ENCODE results near the gene DMPK. TPM values are rescaled to one million over a fixed set of nuclear protein-coding genes. Genes with fewer than 3 reads are reported as not detected.

DMPK gene
- total and polyA plus RNA-seq, 2 experiments from 2014 or later = 15.3 to 26.6 TPM

DNA sequence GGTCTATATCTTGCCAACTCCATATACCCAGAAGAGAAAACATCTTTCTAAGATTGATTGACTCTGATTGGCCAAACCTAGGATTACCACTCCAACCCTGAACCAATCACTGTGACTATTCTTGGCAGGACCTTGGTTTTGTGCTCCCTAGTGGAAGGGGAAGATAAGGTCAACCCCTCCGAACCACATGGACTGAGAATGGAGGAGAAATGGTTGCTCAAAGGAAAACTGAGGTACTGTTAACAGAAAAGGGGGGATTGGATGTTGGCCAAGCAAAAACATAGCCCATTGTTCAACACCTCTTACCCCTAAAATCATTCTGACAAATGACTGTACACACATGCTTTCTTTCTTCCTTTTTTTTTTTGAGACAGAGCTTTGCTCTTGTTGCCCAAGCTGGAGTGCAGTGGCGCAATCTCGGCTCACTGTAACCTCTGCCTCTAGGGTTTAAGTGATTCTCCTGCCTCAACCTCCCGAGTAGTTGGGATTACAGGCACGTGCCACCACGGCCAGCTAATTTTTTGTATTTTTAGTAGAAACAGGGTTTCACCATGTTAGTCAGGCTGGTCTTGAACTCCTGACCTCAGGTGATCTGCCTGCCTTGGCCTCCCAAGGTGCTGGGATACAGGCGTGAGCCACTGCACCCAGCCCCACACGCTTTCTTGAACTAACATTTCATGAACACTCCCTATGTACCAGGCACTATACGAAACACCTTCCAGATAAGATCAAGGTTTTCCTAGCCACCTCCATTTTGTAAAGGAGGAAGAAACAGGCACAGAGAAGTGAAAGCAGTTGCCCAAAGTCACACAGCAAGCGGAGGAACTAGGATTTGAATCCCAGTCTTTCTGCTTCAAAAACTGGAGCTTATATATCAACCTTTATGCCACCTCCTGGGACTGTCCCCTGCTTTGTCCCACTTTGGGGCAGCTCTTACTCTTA, 42.5 kb downstream of the DMPK start:
- in situ Hi-C loops (cut with MboI) = no loop called here
- WGBS, 2 experiments (ENCODE audit: low coverage in 1 of 2, low lambda C conversion rate in 2 of 2, missing lambda C conversion rate in 2 of 2) = 84 to 85% methylated on average over 10 of the region's 10 CpGs

DNA sequence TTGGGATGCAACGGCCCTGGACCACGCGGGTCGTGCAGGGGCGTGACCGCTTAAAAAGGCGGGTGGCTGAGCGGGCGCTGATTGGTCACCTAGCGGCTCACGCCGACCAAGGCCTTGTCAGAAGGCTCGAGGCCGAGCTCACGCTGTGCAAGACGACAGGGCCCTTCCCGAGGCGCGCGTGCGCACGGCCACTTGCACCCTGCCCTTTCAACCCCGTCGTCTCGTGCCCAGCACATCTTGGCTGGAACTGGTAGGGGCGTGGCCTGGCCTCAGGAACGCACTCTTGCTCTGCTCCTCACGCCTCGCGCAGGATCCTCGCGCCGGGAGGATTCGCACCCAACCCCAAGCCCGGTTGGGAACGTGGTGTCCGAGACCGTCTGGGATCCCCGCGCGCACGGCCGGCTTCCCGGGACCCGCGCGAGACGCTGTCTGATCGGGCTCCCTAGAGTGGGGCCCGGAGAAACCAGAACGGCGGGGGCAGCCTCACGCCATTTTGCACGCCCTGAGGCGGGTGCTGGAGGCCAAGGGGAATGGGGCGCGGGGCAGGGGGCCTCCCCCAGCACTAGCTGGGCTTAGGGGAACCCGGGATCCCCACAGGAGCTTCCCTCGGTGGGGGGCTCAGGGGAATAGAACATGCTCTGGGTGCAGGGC, 49.0 kb downstream of the DMPK start, which contains the start of gene MEIOSIN:
Gene MEIOSIN (plus strand): TSS at position 280 of the 651 bp plus-strand sequence. CDS start 1,938 bp downstream, outside the sequence.
- peaks cover 5% of the 10 kb centered on the region; the same call in 1 of the 2 replicates for H3K4me1 ChIP-seq (ENCODE audit: insufficient read depth)
- H3K36me3 ChIP-seq (ENCODE audit: low read depth) = no peaks in the 10 kb centered on the region
- H2AFZ ChIP-seq = no peak within 1 kb of the TSS
- no peaks in the 10 kb centered on the region for H3K27me3 ChIP-seq (replicated peaks; ENCODE audit: insufficient read depth)
- no peak for DNase-seq
- H3K9ac ChIP-seq = no peak within 1 kb of the TSS
- H3K4me3 ChIP-seq = no peak within 1 kb of the TSS
- H3F3A ChIP-seq (ENCODE audit: insufficient read depth) = no peaks in the 10 kb centered on the region
- peaks cover 25% of the 10 kb centered on the region for H3K79me2 ChIP-seq (ENCODE audit: insufficient read depth)
- in situ Hi-C loops (cut with MboI) = no loop called here
- H3K4me2 ChIP-seq (ENCODE audit: unreplicated experiment) = no peak within 1 kb of the TSS
- H3K9me3 ChIP-seq (ENCODE audit: low read depth) = no peaks in the 10 kb centered on the region
- 90 to 92% methylated on average over 47 to 59 of the region's 59 CpGs for WGBS, 2 experiments (ENCODE audit: low coverage in 1 of 2, low lambda C conversion rate in 2 of 2, missing lambda C conversion rate in 2 of 2)
- TF ChIP-seq EZH2phosphoT487 (IDR thresholded peaks at IDR 0.05; ENCODE audit: insufficient read depth, low read depth) (no peak), EZH2 (IDR thresholded peaks at IDR 0.05; ENCODE audit: insufficient read depth, poor library complexity, severe bottlenecking) (no peak)
- no peaks in the 10 kb centered on the region for H3K9me2 ChIP-seq (ENCODE audit: insufficient read depth)
- H3K27ac ChIP-seq = no peak within 1 kb of the TSS
- H4K20me1 ChIP-seq (ENCODE audit: insufficient read depth) = no peaks in the 10 kb centered on the region

More for the DNA sequence above, 42.5 kb downstream of the DMPK start:
- TF ChIP-seq EZH2phosphoT487 (IDR thresholded peaks at IDR 0.05; ENCODE audit: insufficient read depth, low read depth) = no peak
- TF ChIP-seq EZH2 (IDR thresholded peaks at IDR 0.05; ENCODE audit: insufficient read depth, poor library complexity, severe bottlenecking) = no peak
- H3K4me1 ChIP-seq (ENCODE audit: insufficient read depth) = no peaks in the 10 kb centered on the region
- H3K27ac ChIP-seq = no peak overlapping the region
- no peak overlapping the region for H3K9ac ChIP-seq
- H3K36me3 ChIP-seq (ENCODE audit: low read depth) = no peaks in the 10 kb centered on the region
- no peak overlapping the region for H3K4me2 ChIP-seq (ENCODE audit: unreplicated experiment)
- no peaks in the 10 kb centered on the region for H3F3A ChIP-seq (ENCODE audit: insufficient read depth)
- no peak for DNase-seq
- no peak overlapping the region for H2AFZ ChIP-seq
- no peak overlapping the region for H3K4me3 ChIP-seq
- no peaks in the 10 kb centered on the region for H3K27me3 ChIP-seq (replicated peaks; ENCODE audit: insufficient read depth)
- H3K9me3 ChIP-seq (ENCODE audit: low read depth) = no peaks in the 10 kb centered on the region
- no peaks in the 10 kb centered on the region for H3K79me2 ChIP-seq (ENCODE audit: insufficient read depth)
- H3K9me2 ChIP-seq (ENCODE audit: insufficient read depth) = no peaks in the 10 kb centered on the region
- H4K20me1 ChIP-seq (ENCODE audit: insufficient read depth) = no peaks in the 10 kb centered on the region

DNA sequence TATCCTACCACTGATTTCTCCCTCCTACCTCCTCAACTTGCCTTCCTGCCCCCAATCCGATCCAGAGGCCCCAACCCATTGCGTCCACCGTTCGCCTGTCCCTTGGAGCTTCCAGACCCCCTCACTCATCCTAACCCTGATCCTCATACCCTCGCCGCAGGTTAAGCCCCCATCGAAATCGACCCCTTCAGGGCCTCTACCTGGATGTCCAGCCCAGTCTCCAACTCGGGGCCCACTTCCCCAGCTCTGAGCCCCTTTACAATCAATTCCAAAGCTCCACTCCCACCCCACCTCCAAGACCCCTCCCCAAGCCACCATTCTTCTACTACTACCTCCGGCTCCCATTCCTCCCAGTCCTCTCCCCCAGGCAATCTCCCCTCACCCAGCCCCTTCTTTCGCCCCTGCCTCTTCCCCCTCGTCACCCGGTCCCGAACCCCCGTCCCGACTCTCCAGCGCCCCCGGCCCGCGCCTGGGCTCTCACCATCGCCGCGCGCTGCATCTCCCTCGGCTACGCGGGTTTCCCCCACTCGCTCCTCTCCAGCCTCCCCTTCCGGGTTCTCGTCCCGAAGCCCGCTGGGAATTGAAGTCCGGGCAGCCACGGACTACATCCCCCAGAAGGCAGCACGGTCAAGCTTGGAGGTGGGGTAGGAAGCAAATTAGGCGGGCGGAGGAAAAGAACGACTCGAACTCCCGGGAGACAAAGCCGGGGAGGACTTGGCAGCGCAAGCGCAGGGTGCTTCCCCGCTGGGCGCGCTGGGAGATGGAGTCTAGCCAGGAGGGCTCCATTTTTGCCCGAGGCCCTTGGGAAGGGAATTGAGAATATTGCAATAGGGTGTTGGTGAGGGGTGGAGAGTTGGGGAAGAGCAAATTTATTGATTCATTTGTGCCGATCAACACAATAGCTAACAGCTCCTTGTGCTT, 51.7 kb downstream of the DMPK start, which contains the start of gene FBXO46:
Gene FBXO46 (minus strand): TSS at position 529 of the 921 bp plus-strand sequence. CDS start 17,401 bp downstream, outside the sequence.
- Histone ChIP-seq H3K9me3 (ENCODE audit: low read depth) (no peaks in the 10 kb centered on the region), H3K4me2 (ENCODE audit: unreplicated experiment) (peak within 1 kb of the TSS; percentile 95), H2AFZ (peak within 1 kb of the TSS; percentile 88), H3K36me3 (ENCODE audit: low read depth) (no peaks in the 10 kb centered on the region), H3K79me2 (ENCODE audit: insufficient read depth) (peaks cover 51% of the 10 kb centered on the region), H3K9ac (peak within 1 kb of the TSS; percentile 87), H4K20me1 (ENCODE audit: insufficient read depth) (no peaks in the 10 kb centered on the region), H3F3A (ENCODE audit: insufficient read depth) (no peaks in the 10 kb centered on the region), H3K4me1 (ENCODE audit: insufficient read depth) (peaks cover 5% of the 10 kb centered on the region; the same call in 1 of the 2 replicates), H3K4me3 (peak within 1 kb of the TSS; percentile 90), H3K9me2 (ENCODE audit: insufficient read depth) (no peaks in the 10 kb centered on the region), H3K27me3 (replicated peaks; ENCODE audit: insufficient read depth) (no peaks in the 10 kb centered on the region), H3K27ac (peak within 1 kb of the TSS; percentile 19; the same call in 1 of the 2 replicates)
- WGBS, 2 experiments (ENCODE audit: low coverage in 1 of 2, low lambda C conversion rate in 2 of 2, missing lambda C conversion rate in 2 of 2) = 1% methylated on average over 32 to 48 of the region's 48 CpGs
- in situ Hi-C loops (cut with MboI) = no loop called here
- DNase-seq = peak; percentile 99
- TF ChIP-seq EZH2phosphoT487 (IDR thresholded peaks at IDR 0.05; ENCODE audit: insufficient read depth, low read depth) = no peak
- no peak for TF ChIP-seq EZH2 (IDR thresholded peaks at IDR 0.05; ENCODE audit: insufficient read depth, poor library complexity, severe bottlenecking)
